ENCODE results near the gene RPL38.

DNA sequence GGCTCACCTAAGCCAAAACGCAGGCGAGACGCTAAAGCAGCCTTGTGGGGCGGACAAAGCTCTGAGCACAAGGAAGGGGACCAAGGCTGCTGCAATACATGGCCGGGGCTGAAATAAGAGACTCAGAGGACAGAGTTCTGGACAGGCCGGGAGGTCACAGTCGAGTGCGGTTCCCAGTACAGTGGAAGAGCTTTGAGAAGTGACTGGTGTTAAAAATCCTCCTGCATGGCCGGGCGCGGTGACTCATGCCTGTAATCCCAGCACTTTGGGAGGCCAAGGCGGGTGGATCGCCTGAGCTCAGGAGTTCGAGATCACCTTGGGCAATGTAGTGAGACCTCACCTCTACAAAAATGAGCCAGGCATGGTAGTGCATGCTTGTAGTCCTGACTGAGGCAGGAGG is 20.4 kb downstream of the RPL38 start:
- TF ChIP-seq, protein P1, sequence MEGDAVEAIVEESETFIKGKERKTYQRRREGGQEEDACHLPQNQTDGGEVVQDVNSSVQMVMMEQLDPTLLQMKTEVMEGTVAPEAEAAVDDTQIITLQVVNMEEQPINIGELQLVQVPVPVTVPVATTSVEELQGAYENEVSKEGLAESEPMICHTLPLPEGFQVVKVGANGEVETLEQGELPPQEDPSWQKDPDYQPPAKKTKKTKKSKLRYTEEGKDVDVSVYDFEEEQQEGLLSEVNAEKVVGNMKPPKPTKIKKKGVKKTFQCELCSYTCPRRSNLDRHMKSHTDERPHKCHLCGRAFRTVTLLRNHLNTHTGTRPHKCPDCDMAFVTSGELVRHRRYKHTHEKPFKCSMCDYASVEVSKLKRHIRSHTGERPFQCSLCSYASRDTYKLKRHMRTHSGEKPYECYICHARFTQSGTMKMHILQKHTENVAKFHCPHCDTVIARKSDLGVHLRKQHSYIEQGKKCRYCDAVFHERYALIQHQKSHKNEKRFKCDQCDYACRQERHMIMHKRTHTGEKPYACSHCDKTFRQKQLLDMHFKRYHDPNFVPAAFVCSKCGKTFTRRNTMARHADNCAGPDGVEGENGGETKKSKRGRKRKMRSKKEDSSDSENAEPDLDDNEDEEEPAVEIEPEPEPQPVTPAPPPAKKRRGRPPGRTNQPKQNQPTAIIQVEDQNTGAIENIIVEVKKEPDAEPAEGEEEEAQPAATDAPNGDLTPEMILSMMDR (conservative IDR thresholded peaks at IDR 0.05; ENCODE audit: low read depth in 2 of 2) = no peak
- TF ChIP-seq EZH2 (IDR thresholded peaks at IDR 0.05; ENCODE audit: low read depth, unreplicated experiment) (no peak), POLR2AphosphoS5 (IDR thresholded peaks at IDR 0.05; ENCODE audit: low read depth) (no peak), CREB1 (CRISPR knock-in tag; IDR thresholded peaks at IDR 0.05; ENCODE audit: low read depth) (no peak), ZNF114 (CRISPR knock-in tag; IDR thresholded peaks at IDR 0.05) (no peak), JUNB (IDR thresholded peaks at IDR 0.05; ENCODE audit: unreplicated experiment) (no peak)
- TF ChIP-seq, protein P2, sequence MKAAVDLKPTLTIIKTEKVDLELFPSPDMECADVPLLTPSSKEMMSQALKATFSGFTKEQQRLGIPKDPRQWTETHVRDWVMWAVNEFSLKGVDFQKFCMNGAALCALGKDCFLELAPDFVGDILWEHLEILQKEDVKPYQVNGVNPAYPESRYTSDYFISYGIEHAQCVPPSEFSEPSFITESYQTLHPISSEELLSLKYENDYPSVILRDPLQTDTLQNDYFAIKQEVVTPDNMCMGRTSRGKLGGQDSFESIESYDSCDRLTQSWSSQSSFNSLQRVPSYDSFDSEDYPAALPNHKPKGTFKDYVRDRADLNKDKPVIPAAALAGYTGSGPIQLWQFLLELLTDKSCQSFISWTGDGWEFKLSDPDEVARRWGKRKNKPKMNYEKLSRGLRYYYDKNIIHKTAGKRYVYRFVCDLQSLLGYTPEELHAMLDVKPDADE (IDR thresholded peaks at IDR 0.05) = no peak

All from GM23338 (cell line).